HG03354 (cell line): ENCODE results near the gene CPED1.
A peak's percentile ranks its signal among the peaks of the same experiment; 100 is the strongest.
"Not testable (repeated sequence)": the region's sequence is repeated elsewhere in the genome, so short reads cannot be mapped to it uniquely, and the experiment has no call there.

ENCODE experiments used
- ATAC-seq: cut with Tn5 transposase; IDR thresholded peaks from one replicate; pipeline ENCODE4 v1.9.1; 2021; ENCODE audit warnings: mild to moderate bottlenecking; ENCODE audit not compliant: unreplicated experiment, poor library complexity, severe bottlenecking

Gene CPED1

GRCh38 chr7:121288894-121289293 is 300.4 kb downstream of the CPED1 start:
- no peak for ATAC-seq

GRCh38 chr7:121289930-121290329 is 301.4 kb downstream of the CPED1 start:
- ATAC-seq: not testable (repeated sequence)

GRCh38 chr7:121294448-121294992 is 306.0 kb downstream of the CPED1 start:
- no peak for ATAC-seq

GRCh38 chr7:121297843-121298242 is 309.3 kb downstream of the CPED1 start:
- no peak for ATAC-seq

GRCh38 chr7:121298831-121299239 is 310.3 kb downstream of the CPED1 start:
- no peak for ATAC-seq

GRCh38 chr7:121300685-121301420 is 312.3 kb downstream of the CPED1 start:
- ATAC-seq: no peak

GRCh38 chr7:121301446-121302213 is 313.1 kb downstream of the CPED1 start:
- ATAC-seq: no peak

GRCh38 chr7:121302214-121302745 is 313.8 kb downstream of the CPED1 start:
- peak; percentile 98 for ATAC-seq

GRCh38 chr7:121303422-121304101 is 315.1 kb downstream of the CPED1 start:
- no peak for ATAC-seq

GRCh38 chr7:121304102-121304658 is 315.7 kb downstream of the CPED1 start:
- no peak for ATAC-seq

GRCh38 chr7:121305109-121305508 is 316.6 kb downstream of the CPED1 start:
- no peak for ATAC-seq

- ATAC-seq: peak; percentile 22
Observed at GRCh38 chr7:121306565-121306964, 318.1 kb downstream of the CPED1 start.

- no peak for ATAC-seq
Observed at GRCh38 chr7:121307021-121307574, 318.6 kb downstream of the CPED1 start.

- no peak for ATAC-seq
Observed at GRCh38 chr7:121313220-121313792, 324.8 kb downstream of the CPED1 start.

GRCh38 chr7:121313793-121314676 is 325.5 kb downstream of the CPED1 start:
- ATAC-seq: peak; percentile 93

GRCh38 chr7:121315170-121315569 is 326.7 kb downstream of the CPED1 start:
- peak; percentile 26 for ATAC-seq

- ATAC-seq: no peak
Observed at GRCh38 chr7:121322460-121322859, 333.9 kb downstream of the CPED1 start.
